ENCODE results near the gene CEACAM5.
A peak's percentile ranks its signal among the peaks of the same experiment; 100 is the strongest.
"Not testable (repeated sequence)": the region's sequence is repeated elsewhere in the genome, so short reads cannot be mapped to it uniquely, and the experiment has no call there.

The CEACAM5 gene

GRCh38 chr19:41700381-41701195 lies 7.8 kb upstream of the CEACAM5 start:
- H3K27me3 ChIP-seq (ENCODE audit: control insufficient read depth in 1 of 2, insufficient read depth in 2 of 2, low read length in 2 of 2) = peaks cover 5 to 16% of the 10 kb centered on the region in 2 donors
- no peak overlapping the region for H3K27ac ChIP-seq (ENCODE audit: low read length)
- no peak overlapping the region for H3K9ac ChIP-seq (ENCODE audit: low read length in 2 of 2)
- no peaks in the 10 kb centered on the region for H3K4me1 ChIP-seq (ENCODE audit: control insufficient read depth, insufficient read depth, low read length)
- no peak overlapping the region for H3K4me3 ChIP-seq (ENCODE audit: low read length in 2 of 2)
- no peaks in the 10 kb centered on the region for H3K9me3 ChIP-seq (ENCODE audit: control insufficient read depth in 2 of 2, low read length in 2 of 2)
- H3K36me3 ChIP-seq (ENCODE audit: control insufficient read depth in 2 of 2, insufficient read depth in 2 of 2, low read length in 2 of 2) = no peaks in the 10 kb centered on the region

- Histone ChIP-seq H3K9ac (ENCODE audit: low read length in 2 of 2) (no peak overlapping the region), H3K9me3 (ENCODE audit: control insufficient read depth in 2 of 2, low read length in 2 of 2) (no peaks in the 10 kb centered on the region), H3K27ac (ENCODE audit: low read length) (no peak overlapping the region), H3K4me3 (ENCODE audit: low read length in 2 of 2) (no peak overlapping the region), H3K4me1 (ENCODE audit: control insufficient read depth, insufficient read depth, low read length) (no peaks in the 10 kb centered on the region), H3K36me3 (ENCODE audit: control insufficient read depth in 2 of 2, insufficient read depth in 2 of 2, low read length in 2 of 2) (no peaks in the 10 kb centered on the region), H3K27me3 (ENCODE audit: control insufficient read depth in 1 of 2, insufficient read depth in 2 of 2, low read length in 2 of 2) (peaks cover 5 to 18% of the 10 kb centered on the region in 2 donors)
Observed at GRCh38 chr19:41701401-41702075, 6.9 kb upstream of the CEACAM5 start.

- H3K9me3 ChIP-seq (ENCODE audit: control insufficient read depth in 2 of 2, low read length in 2 of 2) = no peaks in the 10 kb centered on the region
- H3K9ac ChIP-seq (ENCODE audit: low read length in 2 of 2) = no peak overlapping the region
- no peaks in the 10 kb centered on the region for H3K4me1 ChIP-seq (ENCODE audit: control insufficient read depth, insufficient read depth, low read length)
- H3K27me3 ChIP-seq (ENCODE audit: control insufficient read depth in 1 of 2, insufficient read depth in 2 of 2, low read length in 2 of 2) = peaks cover 5 to 20% of the 10 kb centered on the region in 2 donors
- no peak overlapping the region for H3K4me3 ChIP-seq (ENCODE audit: low read length in 2 of 2)
- H3K36me3 ChIP-seq (ENCODE audit: control insufficient read depth in 2 of 2, insufficient read depth in 2 of 2, low read length in 2 of 2) = no peaks in the 10 kb centered on the region
- H3K27ac ChIP-seq (ENCODE audit: low read length) = no peak overlapping the region
Observed at GRCh38 chr19:41702171-41702651, 6.2 kb upstream of the CEACAM5 start.

- Histone ChIP-seq H3K4me1 (ENCODE audit: control insufficient read depth, insufficient read depth, low read length) (no peaks in the 10 kb centered on the region), H3K9ac (ENCODE audit: low read length in 2 of 2) (no peak overlapping the region), H3K4me3 (ENCODE audit: low read length in 2 of 2) (no peak overlapping the region), H3K27me3 (ENCODE audit: control insufficient read depth in 1 of 2, insufficient read depth in 2 of 2, low read length in 2 of 2) (peaks cover 11 to 27% of the 10 kb centered on the region in 2 donors), H3K36me3 (ENCODE audit: control insufficient read depth in 2 of 2, insufficient read depth in 2 of 2, low read length in 2 of 2) (no peaks in the 10 kb centered on the region), H3K9me3 (ENCODE audit: control insufficient read depth in 2 of 2, low read length in 2 of 2) (no peaks in the 10 kb centered on the region), H3K27ac (ENCODE audit: low read length) (no peak overlapping the region)
Observed at GRCh38 chr19:41703602-41704293, 4.7 kb upstream of the CEACAM5 start.

GRCh38 chr19:41705393-41706174 lies 2.8 kb upstream of the CEACAM5 start:
- Histone ChIP-seq H3K27ac (ENCODE audit: low read length) (no peak overlapping the region), H3K9ac (ENCODE audit: low read length in 2 of 2) (no peak overlapping the region), H3K4me3 (ENCODE audit: low read length in 2 of 2) (no peak overlapping the region), H3K9me3 (ENCODE audit: control insufficient read depth in 2 of 2, low read length in 2 of 2) (no peaks in the 10 kb centered on the region), H3K4me1 (ENCODE audit: control insufficient read depth, insufficient read depth, low read length) (no peaks in the 10 kb centered on the region), H3K27me3 (ENCODE audit: control insufficient read depth in 1 of 2, insufficient read depth in 2 of 2, low read length in 2 of 2) (peaks cover 11 to 21% of the 10 kb centered on the region in 2 donors), H3K36me3 (ENCODE audit: control insufficient read depth in 2 of 2, insufficient read depth in 2 of 2, low read length in 2 of 2) (no peaks in the 10 kb centered on the region)

- H3K4me1 ChIP-seq (ENCODE audit: control insufficient read depth, insufficient read depth, low read length) = no peaks in the 10 kb centered on the region
- no peaks in the 10 kb centered on the region for H3K9me3 ChIP-seq (ENCODE audit: control insufficient read depth in 2 of 2, low read length in 2 of 2)
- no peaks in the 10 kb centered on the region for H3K36me3 ChIP-seq (ENCODE audit: control insufficient read depth in 2 of 2, insufficient read depth in 2 of 2, low read length in 2 of 2)
- H3K4me3 ChIP-seq (ENCODE audit: low read length in 2 of 2) = peak overlapping the region in 1 of 2 donors; percentile 44
- no peak overlapping the region for H3K27ac ChIP-seq (ENCODE audit: low read length)
- no peak overlapping the region for H3K9ac ChIP-seq (ENCODE audit: low read length in 2 of 2)
- H3K27me3 ChIP-seq (ENCODE audit: control insufficient read depth in 1 of 2, insufficient read depth in 2 of 2, low read length in 2 of 2) = peaks cover 8 to 21% of the 10 kb centered on the region in 2 donors
Observed at GRCh38 chr19:41706741-41707501, 1.5 kb upstream of the CEACAM5 start.

GRCh38 chr19:41707502-41707812 lies 969 bp upstream of the CEACAM5 start:
- Histone ChIP-seq H3K27me3 (ENCODE audit: control insufficient read depth in 1 of 2, insufficient read depth in 2 of 2, low read length in 2 of 2) (peaks cover 8 to 21% of the 10 kb centered on the region in 2 donors), H3K9me3 (ENCODE audit: control insufficient read depth in 2 of 2, low read length in 2 of 2) (no peaks in the 10 kb centered on the region), H3K9ac (ENCODE audit: low read length in 2 of 2) (no peak overlapping the region), H3K4me1 (ENCODE audit: control insufficient read depth, insufficient read depth, low read length) (no peaks in the 10 kb centered on the region), H3K36me3 (ENCODE audit: control insufficient read depth in 2 of 2, insufficient read depth in 2 of 2, low read length in 2 of 2) (no peaks in the 10 kb centered on the region), H3K27ac (ENCODE audit: low read length) (no peak overlapping the region), H3K4me3 (ENCODE audit: low read length in 2 of 2) (no peak overlapping the region)

- Histone ChIP-seq H3K36me3 (ENCODE audit: control insufficient read depth in 2 of 2, insufficient read depth in 2 of 2, low read length in 2 of 2) (no peaks in the 10 kb centered on the region), H3K27ac (ENCODE audit: low read length) (no peak overlapping the region), H3K27me3 (ENCODE audit: control insufficient read depth in 1 of 2, insufficient read depth in 2 of 2, low read length in 2 of 2) (peaks cover 8 to 21% of the 10 kb centered on the region in 2 donors), H3K9me3 (ENCODE audit: control insufficient read depth in 2 of 2, low read length in 2 of 2) (no peaks in the 10 kb centered on the region), H3K4me3 (ENCODE audit: low read length in 2 of 2) (no peak overlapping the region), H3K4me1 (ENCODE audit: control insufficient read depth, insufficient read depth, low read length) (no peaks in the 10 kb centered on the region), H3K9ac (ENCODE audit: low read length in 2 of 2) (no peak overlapping the region)
Observed at GRCh38 chr19:41707871-41708371, 505 bp upstream of the CEACAM5 start.

- H3K9ac ChIP-seq (ENCODE audit: low read length in 2 of 2); H3K27ac ChIP-seq (ENCODE audit: low read length); H3K4me3 ChIP-seq (ENCODE audit: low read length in 2 of 2); H3K9me3 ChIP-seq (ENCODE audit: control insufficient read depth in 2 of 2, low read length in 2 of 2); H3K4me1 ChIP-seq (ENCODE audit: control insufficient read depth, insufficient read depth, low read length); H3K36me3 ChIP-seq (ENCODE audit: control insufficient read depth in 2 of 2, insufficient read depth in 2 of 2, low read length in 2 of 2): not testable (repeated sequence)
- H3K27me3 ChIP-seq (ENCODE audit: control insufficient read depth in 1 of 2, insufficient read depth in 2 of 2, low read length in 2 of 2) = peaks cover 8 to 20% of the 10 kb centered on the region in 2 donors
Observed at GRCh38 chr19:41709516-41709915, 1.1 kb downstream of the CEACAM5 start.

Data from stomach smooth muscle (tissue), 2 donors.